ENCODE data around the gene RNF167.

Gene RNF167

GRCh38 chr17:4972322-4972721 lies 32.3 kb downstream of the RNF167 start:
- POLR2A ChIA-PET = no interaction called here
- no peak overlapping the region for H3K27ac ChIP-seq (ENCODE audit: insufficient read depth in 1 of 2, low read depth in 1 of 2, low read length in 2 of 2, poor library complexity in 1 of 2, severe bottlenecking in 2 of 2)
- DNase-seq = no peak
- H3K9me3 ChIP-seq (ENCODE audit: control extremely low read depth in 1 of 5, control insufficient read depth in 4 of 5, insufficient read depth in 2 of 5, low read depth in 1 of 5, low read length in 4 of 5) = no peaks in the 10 kb centered on the region
- peaks cover 0 to 34% (median 12%) of the 10 kb centered on the region in 4 experiments for H3K4me1 ChIP-seq (ENCODE audit: control extremely low read depth in 1 of 4, control insufficient read depth in 4 of 4, insufficient read depth in 4 of 4, low read length in 3 of 4)
- H3K4me3 ChIP-seq (ENCODE audit: control insufficient read depth in 1 of 7, extremely low read depth in 1 of 7, insufficient read depth in 4 of 7, low read depth in 2 of 7, low read length in 6 of 7) = no peak overlapping the region
- H3K27me3 ChIP-seq (replicated peaks in 2 of 5; ENCODE audit: control insufficient read depth in 4 of 5, insufficient read depth in 5 of 5, low read length in 4 of 5) = no peaks in the 10 kb centered on the region
- WGBS (ENCODE audit: insufficient coverage) = 91% methylated on average over 10 of the region's 12 CpGs
- H3K36me3 ChIP-seq (ENCODE audit: control insufficient read depth in 4 of 4, insufficient read depth in 4 of 4, low read length in 3 of 4) = peaks cover 5 to 50% (median 32%) of the 10 kb centered on the region in 4 experiments
- CTCF ChIA-PET = interaction anchor here (0.7 to 2.2 kb wide), 2 partner anchors 15 to 125 kb away, joined by 3 to 10 read pairs; partner anchors contain the start of gene CAMTA2

GRCh38 chr17:4972752-4973151 lies 32.7 kb downstream of the RNF167 start:
- Histone ChIP-seq H3K27me3 (replicated peaks in 2 of 5; ENCODE audit: control insufficient read depth in 4 of 5, insufficient read depth in 5 of 5, low read length in 4 of 5) (no peaks in the 10 kb centered on the region), H3K4me3 (ENCODE audit: control insufficient read depth in 1 of 7, extremely low read depth in 1 of 7, insufficient read depth in 4 of 7, low read depth in 2 of 7, low read length in 6 of 7) (no peak overlapping the region), H3K9me3 (ENCODE audit: control extremely low read depth in 1 of 5, control insufficient read depth in 4 of 5, insufficient read depth in 2 of 5, low read depth in 1 of 5, low read length in 4 of 5) (no peaks in the 10 kb centered on the region), H3K4me1 (ENCODE audit: control extremely low read depth in 1 of 4, control insufficient read depth in 4 of 4, insufficient read depth in 4 of 4, low read length in 3 of 4) (peaks cover 0 to 34% (median 12%) of the 10 kb centered on the region in 4 experiments), H3K27ac (ENCODE audit: insufficient read depth in 1 of 2, low read depth in 1 of 2, low read length in 2 of 2, poor library complexity in 1 of 2, severe bottlenecking in 2 of 2) (no peak overlapping the region), H3K36me3 (ENCODE audit: control insufficient read depth in 4 of 4, insufficient read depth in 4 of 4, low read length in 3 of 4) (peaks cover 6 to 54% (median 34%) of the 10 kb centered on the region in 4 experiments)
- ChIA-PET CTCF (interaction anchor here (2.2 kb wide), 1 partner anchor 15 kb away, joined by 10 read pairs; the partner anchor contains the start of gene CAMTA2), POLR2A (no interaction called here)
- no peak for DNase-seq
- WGBS (ENCODE audit: insufficient coverage) = 97% methylated on average over 10 of the region's 12 CpGs

- H3K36me3 ChIP-seq (ENCODE audit: control insufficient read depth in 4 of 4, insufficient read depth in 4 of 4, low read length in 3 of 4) = peaks cover 7 to 60% (median 38%) of the 10 kb centered on the region in 4 experiments
- H3K27ac ChIP-seq (ENCODE audit: insufficient read depth in 1 of 2, low read depth in 1 of 2, low read length in 2 of 2, poor library complexity in 1 of 2, severe bottlenecking in 2 of 2) = no peak overlapping the region
- ChIA-PET POLR2A (no interaction called here), CTCF (interaction anchor here (2.2 kb wide), 1 partner anchor 14 kb away, joined by 10 read pairs; the partner anchor contains the start of gene CAMTA2)
- no peaks in the 10 kb centered on the region for H3K27me3 ChIP-seq (replicated peaks in 2 of 5; ENCODE audit: control insufficient read depth in 4 of 5, insufficient read depth in 5 of 5, low read length in 4 of 5)
- H3K4me3 ChIP-seq (ENCODE audit: control insufficient read depth in 1 of 7, extremely low read depth in 1 of 7, insufficient read depth in 4 of 7, low read depth in 2 of 7, low read length in 6 of 7) = no peak overlapping the region
- DNase-seq = no peak
- peaks cover 3 to 33% (median 12%) of the 10 kb centered on the region in 4 experiments for H3K4me1 ChIP-seq (ENCODE audit: control extremely low read depth in 1 of 4, control insufficient read depth in 4 of 4, insufficient read depth in 4 of 4, low read length in 3 of 4)
- H3K9me3 ChIP-seq (ENCODE audit: control extremely low read depth in 1 of 5, control insufficient read depth in 4 of 5, insufficient read depth in 2 of 5, low read depth in 1 of 5, low read length in 4 of 5) = no peaks in the 10 kb centered on the region
- over 99% methylated on average over 10 of the region's 10 CpGs for WGBS (ENCODE audit: insufficient coverage)
Observed at GRCh38 chr17:4973256-4974114, 33.4 kb downstream of the RNF167 start.

GRCh38 chr17:4974115-4974670 lies 34.1 kb downstream of the RNF167 start:
- DNase-seq = no peak
- H3K9me3 ChIP-seq (ENCODE audit: control extremely low read depth in 1 of 5, control insufficient read depth in 4 of 5, insufficient read depth in 2 of 5, low read depth in 1 of 5, low read length in 4 of 5) = no peaks in the 10 kb centered on the region
- ChIA-PET CTCF (interaction anchor here (1.9 kb wide), 1 partner anchor 13 kb away, joined by 9 read pairs; the partner anchor contains the start of gene CAMTA2), POLR2A (no interaction called here)
- H3K4me1 ChIP-seq (ENCODE audit: control extremely low read depth in 1 of 4, control insufficient read depth in 4 of 4, insufficient read depth in 4 of 4, low read length in 3 of 4) = peaks cover 8 to 32% (median 12%) of the 10 kb centered on the region in 4 experiments
- no peaks in the 10 kb centered on the region for H3K27me3 ChIP-seq (replicated peaks in 2 of 5; ENCODE audit: control insufficient read depth in 4 of 5, insufficient read depth in 5 of 5, low read length in 4 of 5)
- H3K27ac ChIP-seq (ENCODE audit: insufficient read depth in 1 of 2, low read depth in 1 of 2, low read length in 2 of 2, poor library complexity in 1 of 2, severe bottlenecking in 2 of 2) = no peak overlapping the region
- H3K36me3 ChIP-seq (ENCODE audit: control insufficient read depth in 4 of 4, insufficient read depth in 4 of 4, low read length in 3 of 4) = peaks cover 7 to 59% (median 38%) of the 10 kb centered on the region in 4 experiments
- no peak overlapping the region for H3K4me3 ChIP-seq (ENCODE audit: control insufficient read depth in 1 of 7, extremely low read depth in 1 of 7, insufficient read depth in 4 of 7, low read depth in 2 of 7, low read length in 6 of 7)
- WGBS (ENCODE audit: insufficient coverage) = 98% methylated on average over 5 of the region's 9 CpGs

GRCh38 chr17:4978726-4979125 lies 38.7 kb downstream of the RNF167 start:
- peaks cover 2 to 41% (median 24%) of the 10 kb centered on the region in 4 experiments for H3K36me3 ChIP-seq (ENCODE audit: control insufficient read depth in 4 of 4, insufficient read depth in 4 of 4, low read length in 3 of 4)
- H3K4me1 ChIP-seq (ENCODE audit: control extremely low read depth in 1 of 4, control insufficient read depth in 4 of 4, insufficient read depth in 4 of 4, low read length in 3 of 4) = peaks cover 14 to 39% (median 29%) of the 10 kb centered on the region in 4 experiments
- ChIA-PET CTCF (interaction anchor here (0.9 to 2.2 kb wide), 8 partner anchors 8 to 76 kb away, joined by 3 to 10 read pairs (median 4); partner anchors contain the start of genes CHRNE and SPAG7), POLR2A (interaction anchor here (1.2 kb wide), 1 partner anchor 9 kb away, joined by 4 read pairs; the partner anchor contains the start of gene CAMTA2)
- H3K4me3 ChIP-seq (ENCODE audit: control insufficient read depth in 1 of 7, extremely low read depth in 1 of 7, insufficient read depth in 4 of 7, low read depth in 2 of 7, low read length in 6 of 7) = peak overlapping the region in 3 of 7 experiments; percentile 2 to 58 (median 34)
- peak; percentile 57 to 81 (median 76) for DNase-seq
- no peaks in the 10 kb centered on the region for H3K27me3 ChIP-seq (replicated peaks in 2 of 5; ENCODE audit: control insufficient read depth in 4 of 5, insufficient read depth in 5 of 5, low read length in 4 of 5)
- H3K27ac ChIP-seq (ENCODE audit: insufficient read depth in 1 of 2, low read depth in 1 of 2, low read length in 2 of 2, poor library complexity in 1 of 2, severe bottlenecking in 2 of 2) = no peak overlapping the region
- no peaks in the 10 kb centered on the region for H3K9me3 ChIP-seq (ENCODE audit: control extremely low read depth in 1 of 5, control insufficient read depth in 4 of 5, insufficient read depth in 2 of 5, low read depth in 1 of 5, low read length in 4 of 5)

GRCh38 chr17:4980644-4981216 lies 40.7 kb downstream of the RNF167 start:
- 54% methylated on average over 3 of the region's 6 CpGs for whole genome bisulfite sequencing (ENCODE audit: insufficient coverage)
- no peaks in the 10 kb centered on the region for H3K9me3 ChIP-seq (ENCODE audit: control extremely low read depth in 1 of 5, control insufficient read depth in 4 of 5, insufficient read depth in 2 of 5, low read depth in 1 of 5, low read length in 4 of 5)
- H3K4me3 ChIP-seq (ENCODE audit: control insufficient read depth in 1 of 7, extremely low read depth in 1 of 7, insufficient read depth in 4 of 7, low read depth in 2 of 7, low read length in 6 of 7) = peak overlapping the region in 1 of 7 experiments; percentile 16
- ChIA-PET CTCF (interaction anchor here (0.7 to 2.1 kb wide), 11 partner anchors 17 to 82 kb away, joined by 3 to 14 read pairs (median 3); no protein-coding TSS in a partner anchor), POLR2A (no interaction called here)
- peaks cover 14 to 33% (median 29%) of the 10 kb centered on the region in 4 experiments for H3K4me1 ChIP-seq (ENCODE audit: control extremely low read depth in 1 of 4, control insufficient read depth in 4 of 4, insufficient read depth in 4 of 4, low read length in 3 of 4)
- no peaks in the 10 kb centered on the region for H3K27me3 ChIP-seq (replicated peaks in 2 of 5; ENCODE audit: control insufficient read depth in 4 of 5, insufficient read depth in 5 of 5, low read length in 4 of 5)
- no peak overlapping the region for H3K27ac ChIP-seq (ENCODE audit: insufficient read depth in 1 of 2, low read depth in 1 of 2, low read length in 2 of 2, poor library complexity in 1 of 2, severe bottlenecking in 2 of 2)
- peak; percentile 62 to 81 (median 75) for DNase-seq
- peaks cover 2 to 37% (median 20%) of the 10 kb centered on the region in 4 experiments for H3K36me3 ChIP-seq (ENCODE audit: control insufficient read depth in 4 of 4, insufficient read depth in 4 of 4, low read length in 3 of 4)

Data from common myeloid progenitor, CD34-positive (primary cell).